HG03045 (cell line): ENCODE measurements around the gene CRTC1.
A peak's percentile ranks its signal among the peaks of the same experiment; 100 is the strongest.
"Not testable (repeated sequence)": the region's sequence is repeated elsewhere in the genome, so short reads cannot be mapped to it uniquely, and the experiment has no call there.

Experiments
- ATAC-seq: cut with Tn5 transposase; IDR thresholded peaks from one replicate; pipeline ENCODE4 v1.9.1; 2021; ENCODE audit warnings: mild to moderate bottlenecking, moderate library complexity; ENCODE audit not compliant: unreplicated experiment

The CRTC1 gene

GRCh38 chr19:18796239-18796638 is 112.8 kb downstream of the CRTC1 start:
- ATAC-seq, result no peak

GRCh38 chr19:18798384-18799352 is 115.2 kb downstream of the CRTC1 start:
- no peak for ATAC-seq

- no peak for ATAC-seq
Measured at GRCh38 chr19:18799389-18799970, 116.0 kb downstream of the CRTC1 start.

GRCh38 chr19:18800079-18800478 is 116.6 kb downstream of the CRTC1 start:
- ATAC-seq, result no peak

GRCh38 chr19:18800636-18801035 is 117.2 kb downstream of the CRTC1 start:
- no peak for ATAC-seq

- ATAC-seq, result no peak
Measured at GRCh38 chr19:18802354-18802753, 118.9 kb downstream of the CRTC1 start.

GRCh38 chr19:18803550-18804138 is 120.2 kb downstream of the CRTC1 start:
- ATAC-seq, result no peak

GRCh38 chr19:18804139-18804601 is 120.7 kb downstream of the CRTC1 start:
- ATAC-seq, result no peak

- no peak for ATAC-seq
Measured at GRCh38 chr19:18804643-18805042, 121.2 kb downstream of the CRTC1 start.

- no peak for ATAC-seq
Measured at GRCh38 chr19:18807861-18808331, 124.4 kb downstream of the CRTC1 start.

GRCh38 chr19:18809149-18809868 is 125.8 kb downstream of the CRTC1 start:
- ATAC-seq, result no peak

- not testable (repeated sequence) for ATAC-seq
Measured at GRCh38 chr19:18811638-18812037, 128.2 kb downstream of the CRTC1 start.

GRCh38 chr19:18814063-18814462 is 130.6 kb downstream of the CRTC1 start:
- no peak for ATAC-seq

- no peak for ATAC-seq
Measured at GRCh38 chr19:18815673-18816072, 132.2 kb downstream of the CRTC1 start.

GRCh38 chr19:18816645-18817044 is 133.2 kb downstream of the CRTC1 start:
- not testable (repeated sequence) for ATAC-seq

GRCh38 chr19:18817574-18817973 is 134.1 kb downstream of the CRTC1 start:
- ATAC-seq, result no peak

GRCh38 chr19:18828786-18829185 is 145.3 kb downstream of the CRTC1 start:
- no peak for ATAC-seq

- ATAC-seq, result no peak
Measured at GRCh38 chr19:18830488-18830887, 147.0 kb downstream of the CRTC1 start.

- ATAC-seq, result peak; percentile 76
Measured at GRCh38 chr19:18831524-18832305, 148.2 kb downstream of the CRTC1 start, which contains the start of gene UPF1. TSS of gene UPF1 (plus strand) at chr19:18831959. CDS start at chr19:18832210, 251 bp downstream.
